T-helper 17 cell (primary cell): ENCODE measurements around the gene RCCD1. TPM values are rescaled to one million over a fixed set of nuclear protein-coding genes. Genes with fewer than 3 reads are reported as not detected.
"Not testable (repeated sequence)": the region's sequence is repeated elsewhere in the genome, so short reads cannot be mapped to it uniquely, and the experiment has no call there.

Experiments used
- ATAC-seq: fragments of 150-1000 bp; cut with Tn5 transposase; 2 replicates; pipeline ENCODE4 v1.10.0; 2021; ENCODE audit warnings: mild to moderate bottlenecking, moderate library complexity
- DNase-seq, 3 donors: peaks; one replicate each; pipeline versions ENCODE4 v3.0.0 to v3.0.0-alpha.2; 2020 to 2021
- H3K9me3 ChIP-seq: one replicate; pipeline ENCODE4 v1.7.0; 2013; ENCODE audit warnings: low read length, mild to moderate bottlenecking; ENCODE audit not compliant: control insufficient read depth, poor library complexity, severe bottlenecking
- H3K27ac Mint-ChIP-seq: one replicate; pipeline ENCODE4 v1.8.0; 2022; ENCODE audit warnings: mild to moderate bottlenecking, moderate library complexity, mixed read lengths
- H3K27me3 Mint-ChIP-seq: one replicate; pipeline ENCODE4 v1.8.0; 2022; ENCODE audit warnings: mixed read lengths
- H3K36me3 Mint-ChIP-seq: one replicate; pipeline ENCODE4 v1.8.0; 2022; ENCODE audit warnings: low read depth, mixed read lengths
- H3K4me1 Mint-ChIP-seq: one replicate; pipeline ENCODE4 v1.8.0; 2022; ENCODE audit warnings: mild to moderate bottlenecking, mixed read lengths
- H3K4me3 Mint-ChIP-seq: one replicate; pipeline ENCODE4 v1.8.0; 2022; ENCODE audit warnings: mild to moderate bottlenecking, moderate library complexity, mixed read lengths
- total RNA-seq, 4 donors: library from RNA in 2 of 4; stranded (reverse) in 2 of 4; gene quantifications; one replicate each; pipeline ENCODE4 v1.2.3 and lab custom pipeline; 2022 to 2026

RCCD1 gene
- total RNA-seq, 2 donors from 2014 or later, result 3.7 to 5.3 TPM

DNA sequence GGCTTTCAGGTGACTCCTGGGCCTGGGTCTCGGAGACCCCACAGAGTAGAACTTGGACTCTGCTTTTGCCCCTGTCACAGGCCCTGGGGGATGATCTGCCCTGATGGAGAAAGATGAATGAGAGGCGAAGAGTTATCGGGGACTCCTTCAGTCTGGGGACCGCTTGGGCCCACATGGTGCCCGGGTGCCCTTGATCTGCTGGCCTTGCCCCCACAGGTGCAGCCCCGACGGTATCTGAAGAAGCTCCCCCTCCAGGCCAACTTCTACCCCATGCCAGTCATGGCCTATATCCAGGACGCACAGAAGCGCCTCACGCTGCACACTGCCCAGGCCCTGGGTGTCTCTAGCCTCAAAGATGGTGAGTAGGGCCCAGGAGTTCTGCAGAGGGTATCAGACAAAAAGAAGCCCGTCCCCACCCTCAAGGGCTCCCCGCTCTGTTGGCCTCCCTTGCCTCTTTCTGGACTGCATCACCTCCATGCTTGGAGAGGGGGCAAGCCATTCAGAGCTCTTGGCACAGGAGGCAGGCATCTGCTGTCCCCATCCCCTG lies 41.2 kb upstream of the RCCD1 start:
- Mint-ChIP-seq H3K36me3 (peaks cover 9% of the 10 kb centered on the region), H3K27ac (no peak overlapping the region), H3K4me3 (no peak overlapping the region), H3K4me1 (peaks cover 8% of the 10 kb centered on the region), H3K27me3 (no peaks in the 10 kb centered on the region)
- DNase-seq, result no peak
- H3K9me3 ChIP-seq, result no peaks in the 10 kb centered on the region
- ATAC-seq, result no peak

DNA sequence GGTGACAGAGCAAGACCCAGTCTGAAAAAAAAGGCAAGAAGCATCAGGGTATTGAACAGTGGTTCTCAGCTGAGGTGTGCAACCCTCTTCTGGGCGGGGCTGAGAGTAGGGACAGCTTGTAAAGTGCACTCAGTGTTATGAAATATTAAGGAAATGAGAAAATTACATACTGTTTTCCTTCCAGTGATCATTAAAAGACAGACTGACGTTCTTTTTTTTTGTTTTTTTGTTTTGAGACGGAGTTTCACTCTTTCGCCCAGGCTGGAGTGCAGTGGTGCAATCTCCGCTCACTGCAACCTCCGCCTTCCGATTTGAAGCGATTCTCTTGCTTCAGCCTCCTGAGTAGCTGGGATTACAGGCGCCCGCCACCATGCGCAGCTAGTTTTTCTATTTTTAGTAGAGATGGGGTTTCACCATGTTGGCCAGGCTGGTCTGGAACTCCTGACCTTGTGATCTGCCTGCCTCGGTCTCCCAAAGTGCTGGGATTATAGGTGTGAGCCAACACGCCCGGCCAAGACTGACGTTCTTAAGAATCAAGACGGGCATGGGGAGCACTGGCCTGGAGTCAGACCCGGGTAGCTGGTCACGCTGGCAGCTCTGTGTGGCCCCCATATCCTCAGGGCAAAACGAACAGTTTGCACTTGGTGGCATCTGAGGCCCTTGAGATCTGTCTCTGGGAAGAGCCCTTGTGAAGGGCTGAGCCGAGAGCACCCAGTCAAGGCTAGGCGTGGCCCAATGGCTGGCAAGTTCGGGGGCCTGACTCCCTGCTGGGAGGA lies 40.2 kb upstream of the RCCD1 start:
- no peaks in the 10 kb centered on the region for H3K27me3 Mint-ChIP-seq
- ATAC-seq, result no peak
- no peak overlapping the region for H3K27ac Mint-ChIP-seq
- peaks cover 9% of the 10 kb centered on the region for H3K36me3 Mint-ChIP-seq
- no peak for DNase-seq
- H3K4me1 Mint-ChIP-seq, result peaks cover 8% of the 10 kb centered on the region
- H3K9me3 ChIP-seq, result no peaks in the 10 kb centered on the region
- no peak overlapping the region for H3K4me3 Mint-ChIP-seq

GRCh38 chr15:90915216-90915807 lies 39.4 kb upstream of the RCCD1 start:
- DNase-seq (no peak), ATAC-seq (no peak)
- H3K36me3 Mint-ChIP-seq, result peaks cover 9% of the 10 kb centered on the region
- H3K4me3 Mint-ChIP-seq, result no peak overlapping the region
- H3K4me1 Mint-ChIP-seq, result peaks cover 8% of the 10 kb centered on the region
- no peaks in the 10 kb centered on the region for H3K9me3 ChIP-seq
- H3K27me3 Mint-ChIP-seq, result no peaks in the 10 kb centered on the region
- H3K27ac Mint-ChIP-seq, result no peak overlapping the region

GRCh38 chr15:90915808-90916440 lies 38.8 kb upstream of the RCCD1 start:
- Mint-ChIP-seq H3K27ac (no peak overlapping the region), H3K4me3 (peak overlapping the region; percentile 25), H3K36me3 (peaks cover 9% of the 10 kb centered on the region), H3K27me3 (no peaks in the 10 kb centered on the region), H3K4me1 (peaks cover 8% of the 10 kb centered on the region)
- ATAC-seq, result peak; percentile 30
- H3K9me3 ChIP-seq, result no peaks in the 10 kb centered on the region
- DNase-seq, result no peak

DNA sequence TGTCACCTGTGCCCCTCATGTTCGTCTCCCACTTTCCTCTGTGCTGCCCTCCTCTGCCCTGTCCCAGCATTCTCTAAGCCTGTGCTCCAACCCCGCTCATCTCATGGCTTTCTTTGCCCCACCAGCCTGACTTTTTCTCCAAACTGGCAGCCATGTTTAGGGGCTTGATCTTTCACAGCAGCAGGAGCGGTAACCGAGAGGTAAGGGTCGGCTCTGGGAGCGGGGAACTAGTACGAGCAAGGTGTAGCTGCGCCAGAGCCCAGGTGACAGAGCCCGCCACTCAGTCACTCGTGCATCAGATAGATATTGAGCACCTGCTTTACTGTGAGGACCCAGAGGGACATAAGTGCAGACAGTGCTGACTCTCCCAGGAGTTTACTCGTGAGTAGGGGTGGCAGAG lies 38.2 kb upstream of the RCCD1 start:
- H3K27ac Mint-ChIP-seq, result no peak overlapping the region
- ATAC-seq (no peak), DNase-seq (no peak)
- peaks cover 9% of the 10 kb centered on the region for H3K4me1 Mint-ChIP-seq
- H3K27me3 Mint-ChIP-seq, result no peaks in the 10 kb centered on the region
- H3K36me3 Mint-ChIP-seq, result peaks cover 9% of the 10 kb centered on the region
- H3K9me3 ChIP-seq, result no peaks in the 10 kb centered on the region
- no peak overlapping the region for H3K4me3 Mint-ChIP-seq

DNA sequence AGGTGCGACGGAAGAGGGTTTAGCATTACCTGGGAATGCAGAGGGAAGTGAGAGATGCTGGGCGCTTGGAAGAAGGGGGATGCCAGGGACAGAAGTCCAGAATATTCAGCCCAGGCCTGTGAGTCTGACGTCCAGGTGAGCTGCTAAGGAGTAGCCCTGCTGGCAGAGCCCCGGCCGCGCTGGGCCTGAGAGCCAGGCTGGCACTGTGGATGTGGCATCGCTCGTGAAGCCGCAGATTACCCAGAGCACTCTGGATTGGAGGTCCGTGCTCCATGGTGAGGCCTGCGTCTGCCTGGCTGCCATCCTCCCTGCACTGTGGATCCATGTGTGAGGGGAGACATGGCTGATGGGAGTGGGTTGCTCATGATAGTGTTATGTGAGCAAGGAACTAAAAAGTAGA lies 37.1 kb upstream of the RCCD1 start:
- DNase-seq (no peak), ATAC-seq (no peak)
- H3K4me3 Mint-ChIP-seq, result peak overlapping the region; percentile 66
- peaks cover 9% of the 10 kb centered on the region for H3K36me3 Mint-ChIP-seq
- H3K9me3 ChIP-seq, result no peaks in the 10 kb centered on the region
- H3K27me3 Mint-ChIP-seq, result no peaks in the 10 kb centered on the region
- H3K27ac Mint-ChIP-seq, result no peak overlapping the region
- peaks cover 9% of the 10 kb centered on the region for H3K4me1 Mint-ChIP-seq

DNA sequence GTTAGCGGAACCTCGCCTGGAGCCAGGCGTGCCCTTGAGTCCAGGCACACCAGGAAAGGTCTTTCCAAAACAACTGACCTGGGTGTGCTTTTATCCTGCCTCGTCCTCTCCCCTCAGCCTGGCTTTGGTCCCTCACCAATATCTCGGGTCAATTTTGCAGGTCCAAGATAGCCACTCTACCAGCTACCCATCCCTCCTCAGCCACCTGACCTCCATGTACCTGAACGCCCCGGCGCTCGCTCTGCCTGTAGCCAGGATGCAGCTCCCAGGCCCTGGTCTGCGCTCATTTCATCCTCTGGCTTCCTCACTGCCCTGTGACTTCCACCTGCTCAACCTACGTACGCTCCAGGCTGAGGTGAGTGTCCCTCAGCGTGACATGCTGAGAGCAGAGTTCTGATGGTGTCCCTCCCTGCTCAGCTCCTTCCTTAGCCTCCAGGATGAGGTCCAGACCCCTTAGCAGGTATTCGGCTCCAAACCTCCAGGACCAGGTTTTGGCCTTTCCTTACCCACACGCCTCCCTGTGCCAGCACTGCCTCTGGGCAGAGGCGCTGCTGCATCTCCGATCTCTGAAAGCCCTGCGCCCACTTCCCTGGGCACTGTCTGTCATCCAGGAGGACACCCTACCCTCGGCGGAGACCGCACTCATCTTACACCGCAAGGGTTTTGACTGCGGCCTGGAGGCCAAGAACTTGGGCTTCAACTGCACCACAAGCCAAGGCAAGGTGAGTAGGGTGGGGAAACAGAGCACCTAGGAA lies 36.5 kb upstream of the RCCD1 start:
- Mint-ChIP-seq H3K4me3 (no peak overlapping the region), H3K27me3 (no peaks in the 10 kb centered on the region), H3K4me1 (peaks cover 9% of the 10 kb centered on the region), H3K27ac (no peak overlapping the region), H3K36me3 (peaks cover 9% of the 10 kb centered on the region)
- DNase-seq, result no peak
- no peak for ATAC-seq
- H3K9me3 ChIP-seq, result no peaks in the 10 kb centered on the region

DNA sequence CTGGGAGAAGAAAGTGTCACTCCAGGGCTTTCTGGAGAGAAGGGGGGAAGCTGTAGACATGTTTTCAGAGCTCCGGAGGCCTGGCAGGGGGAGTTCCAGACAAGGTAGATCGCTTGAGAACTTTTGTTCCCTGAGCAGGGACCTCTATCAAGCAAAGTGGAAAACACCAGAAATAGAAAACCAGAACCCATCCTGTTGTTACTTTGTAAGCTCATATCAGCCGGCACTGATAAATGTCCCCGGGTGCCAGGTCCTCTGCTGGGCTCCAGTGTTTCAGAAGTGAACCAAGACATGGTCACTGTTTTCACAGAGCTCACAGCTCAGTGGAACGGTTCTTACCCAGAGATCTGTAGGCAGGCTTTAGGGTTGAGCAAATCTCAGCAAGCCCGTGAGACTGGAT lies 35.8 kb upstream of the RCCD1 start:
- peaks cover 8% of the 10 kb centered on the region for H3K4me1 Mint-ChIP-seq
- H3K4me3 Mint-ChIP-seq, result no peak overlapping the region
- no peak for ATAC-seq
- H3K9me3 ChIP-seq, result no peaks in the 10 kb centered on the region
- H3K27ac Mint-ChIP-seq, result no peak overlapping the region
- H3K36me3 Mint-ChIP-seq, result peaks cover 7% of the 10 kb centered on the region
- H3K27me3 Mint-ChIP-seq, result no peaks in the 10 kb centered on the region
- no peak for DNase-seq

- Mint-ChIP-seq H3K36me3 (peaks cover 3% of the 10 kb centered on the region), H3K4me1 (peaks cover 8% of the 10 kb centered on the region), H3K4me3 (no peak overlapping the region), H3K27ac (no peak overlapping the region), H3K27me3 (no peaks in the 10 kb centered on the region)
- no peaks in the 10 kb centered on the region for H3K9me3 ChIP-seq
- DNase-seq (no peak), ATAC-seq (no peak)
These were observed 32.8 kb upstream of the RCCD1 start for GRCh38 chr15:90921887-90922286.

DNA sequence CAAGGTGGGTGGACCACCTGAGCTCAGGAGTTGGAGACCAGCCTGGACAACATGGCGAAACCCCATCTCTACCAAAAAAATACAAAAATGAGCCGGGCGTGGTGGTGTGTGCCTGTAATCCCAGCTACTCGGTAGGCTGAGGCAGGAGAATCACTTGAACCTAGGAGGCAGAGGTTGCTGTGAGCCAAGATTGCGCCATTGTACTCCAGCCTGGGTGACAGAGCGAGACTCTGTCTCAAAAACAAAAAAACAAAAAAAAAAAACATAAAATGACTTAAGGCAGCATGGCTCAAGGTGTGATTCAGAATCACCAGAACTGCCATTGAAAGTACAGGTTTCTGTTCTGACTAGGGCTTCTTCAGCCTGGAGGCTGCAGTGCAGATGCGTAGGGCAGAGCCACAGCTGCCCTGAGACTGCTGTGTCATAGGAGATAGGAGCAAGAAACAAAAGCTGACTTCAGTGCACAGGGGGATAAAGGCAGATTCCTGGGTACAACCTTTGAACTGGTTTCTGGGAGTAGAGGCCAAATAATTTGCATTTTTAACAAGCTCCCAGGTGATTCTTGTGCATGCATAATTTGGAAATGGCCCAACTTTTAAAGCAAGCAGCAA lies 31.9 kb upstream of the RCCD1 start:
- not testable (repeated sequence) for H3K4me1 Mint-ChIP-seq, ATAC-seq, H3K9me3 ChIP-seq, H3K36me3 Mint-ChIP-seq, DNase-seq, H3K27ac Mint-ChIP-seq, H3K4me3 Mint-ChIP-seq, H3K27me3 Mint-ChIP-seq

DNA sequence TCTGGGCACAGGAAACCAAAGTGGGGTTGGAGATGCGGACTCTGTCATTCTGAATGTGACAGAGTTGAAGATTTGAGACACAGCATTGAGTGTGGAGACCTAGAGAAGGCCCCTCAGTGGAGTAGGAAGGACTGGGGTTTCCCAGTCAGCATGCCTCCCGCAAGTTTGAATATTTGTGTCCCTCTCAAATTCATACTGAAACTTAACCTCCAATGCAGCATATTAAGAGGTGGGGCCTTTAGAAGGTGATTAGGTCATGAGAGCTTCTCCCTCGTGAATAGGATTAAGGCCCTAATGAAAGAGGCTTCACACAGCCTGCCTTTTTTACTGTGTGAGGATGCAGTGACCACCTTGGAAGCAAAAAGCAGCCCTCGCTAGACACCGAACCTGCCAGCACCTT lies 30.3 kb upstream of the RCCD1 start:
- DNase-seq (no peak), ATAC-seq (no peak)
- Mint-ChIP-seq H3K36me3 (no peaks in the 10 kb centered on the region), H3K27me3 (no peaks in the 10 kb centered on the region), H3K4me3 (no peak overlapping the region), H3K27ac (peak overlapping the region; percentile 9), H3K4me1 (peaks cover 5% of the 10 kb centered on the region)
- H3K9me3 ChIP-seq, result no peaks in the 10 kb centered on the region

DNA sequence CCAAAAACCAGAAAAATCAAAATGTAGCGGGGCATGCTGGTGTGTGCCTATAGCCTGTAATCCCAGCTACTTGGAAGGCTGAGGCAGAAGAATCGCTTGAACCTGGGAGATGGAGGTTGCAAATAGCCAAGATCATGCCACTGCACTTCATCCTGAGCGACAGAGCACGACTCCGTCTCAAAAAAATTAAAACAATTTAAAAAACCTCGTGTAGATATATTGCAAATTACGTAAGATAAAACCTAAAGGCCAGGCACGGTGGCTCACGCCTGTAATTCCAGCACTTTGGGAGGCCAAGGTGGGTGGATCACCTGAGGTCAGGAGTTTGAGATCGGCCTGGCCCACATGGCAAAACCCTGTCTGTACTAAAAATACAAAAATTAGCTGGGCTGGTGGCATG lies 27.9 kb upstream of the RCCD1 start:
- not testable (repeated sequence) for H3K9me3 ChIP-seq, ATAC-seq, H3K27me3 Mint-ChIP-seq, H3K36me3 Mint-ChIP-seq, DNase-seq, H3K4me3 Mint-ChIP-seq, H3K27ac Mint-ChIP-seq
- H3K4me1 Mint-ChIP-seq, result peaks cover 16% of the 10 kb centered on the region

DNA sequence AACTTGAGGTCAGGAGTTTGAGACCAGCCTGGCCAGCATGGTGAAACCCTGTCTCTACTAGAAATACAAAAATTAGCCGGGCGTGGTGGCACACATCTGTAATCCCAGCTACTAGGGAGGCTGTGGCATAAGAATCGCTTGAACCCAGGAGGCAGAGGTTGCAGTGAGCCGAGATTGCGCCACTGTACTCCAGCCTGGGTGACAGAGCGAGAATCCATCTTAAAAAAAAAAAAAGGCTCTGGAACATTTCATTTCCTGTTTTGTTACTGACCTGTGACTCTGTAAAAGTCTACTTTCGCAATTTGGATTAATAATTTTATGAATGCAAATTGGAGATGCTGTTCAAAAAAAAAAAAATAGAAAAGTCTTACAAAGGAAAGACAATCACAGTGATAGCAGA lies 26.6 kb upstream of the RCCD1 start:
- H3K9me3 ChIP-seq, ATAC-seq, H3K27me3 Mint-ChIP-seq, H3K27ac Mint-ChIP-seq, H3K36me3 Mint-ChIP-seq, H3K4me3 Mint-ChIP-seq, DNase-seq: not testable (repeated sequence)
- peaks cover 20% of the 10 kb centered on the region for H3K4me1 Mint-ChIP-seq
